Non-pigmented ciliary epithelial cell (primary cell): ENCODE results near the gene ZNF787.
A peak's percentile ranks its signal among the peaks of the same experiment; 100 is the strongest.

Source experiments
- DNase-seq: peaks from one replicate; pipeline ENCODE4 v3.0.0-alpha.2; 2010; ENCODE audit warnings: low read depth

The ZNF787 gene

DNA sequence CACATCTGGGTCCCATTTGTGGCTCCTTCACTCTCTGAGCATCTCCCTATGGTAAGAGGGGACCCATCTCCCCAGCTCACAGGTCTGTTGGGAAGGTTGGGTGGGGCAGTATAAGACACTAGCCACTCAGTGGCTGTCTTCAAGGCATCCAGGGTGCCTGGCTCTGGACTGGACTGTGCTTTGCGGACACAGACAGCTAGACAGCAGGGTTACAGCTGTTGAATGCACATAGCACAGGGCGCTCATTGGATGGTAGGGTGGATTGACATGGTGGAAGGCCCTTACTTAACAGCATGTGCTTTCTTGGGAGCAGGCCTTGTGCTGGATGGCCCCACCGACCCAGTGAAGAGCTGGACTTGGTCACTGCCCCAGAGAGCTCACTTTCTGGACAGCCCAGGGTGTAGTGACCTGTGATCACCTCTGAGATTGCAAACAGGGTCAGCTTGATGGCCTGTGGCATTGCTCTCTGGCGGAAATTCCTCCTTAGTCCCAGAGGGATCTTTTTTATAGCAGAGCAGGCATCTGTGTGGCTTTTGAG, 21.9 kb upstream of the ZNF787 start:
- DNase-seq, result no peak

GRCh38 chr19:56142087-56142787, 21.1 kb upstream of the ZNF787 start:
- DNase-seq, result no peak

GRCh38 chr19:56141417-56141993, 20.4 kb upstream of the ZNF787 start:
- DNase-seq, result no peak

- peak; percentile 99 for DNase-seq
Measured at GRCh38 chr19:56140583-56141416, 19.7 kb upstream of the ZNF787 start, which contains the start of gene ZNF444. Gene ZNF444 (plus strand): TSS chr19:56141287. CDS start chr19:56146912, 5,625 bp downstream.

DNA sequence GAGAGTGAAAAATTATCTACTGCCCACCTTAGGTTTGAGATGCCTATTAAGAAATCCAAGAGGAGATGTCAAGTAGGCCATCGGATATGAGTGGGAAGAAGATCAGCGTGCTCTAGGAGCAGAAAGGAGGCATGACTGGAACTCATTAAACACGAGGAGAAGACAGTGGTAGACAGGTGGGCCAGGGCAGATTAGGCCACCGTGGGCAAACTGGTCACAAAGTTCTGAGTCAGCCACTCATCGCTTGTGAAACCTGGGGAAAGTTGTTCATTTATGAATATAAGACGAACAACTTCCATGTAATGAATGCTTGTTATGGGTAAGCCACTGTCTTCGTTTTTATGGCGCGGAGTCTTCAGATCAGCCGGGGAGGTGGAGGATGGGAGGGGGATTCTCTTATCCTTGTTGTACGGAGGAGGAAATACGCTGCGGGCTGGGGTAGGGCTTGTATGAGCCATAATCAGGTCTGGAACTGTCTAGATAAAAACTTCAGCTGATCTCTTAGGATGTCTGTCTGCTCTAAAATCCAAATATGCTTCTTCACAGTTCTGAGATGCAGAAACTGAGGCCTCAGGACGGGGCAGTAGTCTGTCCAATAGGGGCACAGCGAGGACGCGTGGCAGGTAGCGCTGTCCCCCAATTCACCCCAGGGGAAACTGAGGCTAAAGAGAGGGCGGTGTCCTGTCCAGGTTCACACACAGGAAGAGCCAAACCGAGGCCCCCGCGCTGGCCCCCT, 18.9 kb upstream of the ZNF787 start:
- DNase-seq, result no peak

DNA sequence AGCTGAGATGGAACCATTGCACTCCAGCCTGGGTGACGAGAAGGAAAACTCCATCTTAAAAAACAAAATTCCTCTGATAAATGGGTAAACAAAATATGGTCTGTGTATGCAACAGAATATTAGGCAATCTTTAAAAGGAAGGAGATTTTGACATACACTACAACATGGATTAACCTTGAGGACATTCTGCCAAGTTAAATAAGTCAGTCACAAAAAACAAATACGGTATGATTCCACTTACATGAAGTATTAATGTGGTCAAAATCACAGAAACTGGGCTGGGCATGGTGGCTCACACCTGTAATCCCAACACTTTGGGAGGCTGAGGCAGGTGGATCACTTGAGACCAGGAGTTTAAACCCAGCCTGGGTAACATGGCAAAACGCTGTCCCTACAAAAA, 17.0 kb upstream of the ZNF787 start:
- DNase-seq, result no peak

DNA sequence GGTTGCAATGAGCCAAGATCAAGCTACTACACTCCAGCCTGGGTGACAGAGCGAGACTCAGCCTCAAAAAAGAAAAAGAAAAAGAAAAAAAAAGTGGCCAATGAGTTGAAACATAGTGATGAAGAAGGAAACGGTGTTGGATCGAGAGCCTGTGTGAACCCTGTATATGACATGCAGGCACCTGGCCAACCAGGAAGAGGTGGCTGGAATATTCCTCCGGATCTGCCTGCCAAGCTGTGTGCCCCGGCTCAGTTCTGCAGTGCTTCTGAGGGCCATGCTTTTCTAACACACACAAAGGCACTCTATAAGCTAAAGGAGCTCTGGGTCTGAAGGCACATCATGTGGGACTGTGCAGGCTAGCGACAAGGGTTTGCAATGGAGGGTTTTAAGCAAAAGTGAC, 16.3 kb upstream of the ZNF787 start:
- no peak for DNase-seq

GRCh38 chr19:56136362-56136761, 15.3 kb upstream of the ZNF787 start:
- DNase-seq, result no peak

DNA sequence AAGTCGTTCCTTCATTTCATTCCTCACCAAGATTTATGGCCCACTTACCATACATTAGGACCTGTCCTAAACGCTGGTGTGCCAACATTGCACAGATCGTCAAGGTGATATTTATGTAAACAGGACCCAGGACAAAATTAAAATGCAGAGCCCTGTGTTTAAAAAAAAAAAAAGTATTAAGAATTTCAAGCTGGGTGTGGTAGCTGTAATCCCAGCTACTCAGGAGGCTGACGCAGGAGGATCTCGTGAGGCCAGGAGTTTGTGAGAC, 13.5 kb upstream of the ZNF787 start:
- no peak for DNase-seq

DNA sequence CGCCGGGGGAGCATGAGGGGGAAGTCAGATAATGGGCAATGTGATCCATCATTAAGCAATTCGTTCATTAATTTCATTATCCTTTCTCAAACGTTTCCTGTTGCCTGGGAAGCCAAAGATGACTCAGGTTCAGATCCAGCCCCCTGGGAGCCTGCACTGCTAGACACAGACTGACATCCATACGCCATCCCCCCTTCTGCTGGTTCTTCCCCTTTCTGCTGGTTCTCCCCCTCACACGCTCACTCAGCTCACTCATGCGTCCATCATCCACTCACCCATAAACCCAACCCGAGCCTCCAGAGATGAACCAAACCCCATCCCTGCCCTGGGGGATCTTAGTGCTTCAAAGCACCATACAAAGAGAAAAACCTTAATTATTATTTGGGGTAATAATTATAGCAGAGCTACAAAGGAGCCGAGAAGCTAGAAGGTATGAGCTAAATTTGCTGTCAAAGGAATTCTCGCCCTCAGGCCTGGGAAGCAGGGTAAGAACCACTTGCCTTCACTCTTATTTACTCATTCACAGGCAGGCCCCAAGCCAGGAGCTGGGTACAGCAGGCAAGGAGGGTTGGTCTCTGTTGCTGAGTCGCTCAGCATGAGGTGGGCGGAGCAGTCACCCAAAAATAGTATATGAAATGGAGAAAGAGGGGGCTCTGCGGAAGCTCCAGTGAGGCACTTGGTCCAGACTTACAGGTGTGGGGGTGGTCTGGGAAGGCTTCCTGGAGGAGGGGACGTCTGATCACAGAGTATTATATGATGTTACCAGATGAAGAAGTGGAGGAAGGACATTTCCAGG, 13.0 kb upstream of the ZNF787 start:
- no peak for DNase-seq

DNA sequence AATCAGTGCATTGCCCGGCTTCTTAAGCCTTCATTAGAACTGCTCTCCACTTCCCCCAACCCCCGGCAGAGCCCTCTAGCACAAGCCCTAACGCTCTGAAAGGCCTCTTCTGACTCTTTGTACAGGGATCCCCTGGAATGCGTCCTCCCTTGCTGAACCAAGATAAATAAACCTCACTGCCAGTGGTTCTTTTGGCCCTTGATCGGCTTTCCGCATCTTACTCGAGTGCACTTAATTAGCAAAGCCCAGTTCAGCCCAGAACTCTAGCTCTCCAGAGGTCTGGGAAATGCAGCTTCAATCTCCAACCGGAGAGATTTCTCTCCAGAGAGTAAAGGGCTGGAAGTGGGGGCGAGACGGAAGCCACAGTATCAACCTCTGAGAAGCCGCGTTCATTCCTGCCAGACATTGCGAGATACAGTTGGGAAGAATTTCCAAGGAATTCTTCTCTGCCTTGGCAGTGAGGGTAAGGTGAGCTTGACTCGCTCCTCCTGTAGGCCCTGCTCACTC, 11.3 kb upstream of the ZNF787 start:
- no peak for DNase-seq

GRCh38 chr19:56131651-56132050, 10.6 kb upstream of the ZNF787 start:
- no peak for DNase-seq

DNA sequence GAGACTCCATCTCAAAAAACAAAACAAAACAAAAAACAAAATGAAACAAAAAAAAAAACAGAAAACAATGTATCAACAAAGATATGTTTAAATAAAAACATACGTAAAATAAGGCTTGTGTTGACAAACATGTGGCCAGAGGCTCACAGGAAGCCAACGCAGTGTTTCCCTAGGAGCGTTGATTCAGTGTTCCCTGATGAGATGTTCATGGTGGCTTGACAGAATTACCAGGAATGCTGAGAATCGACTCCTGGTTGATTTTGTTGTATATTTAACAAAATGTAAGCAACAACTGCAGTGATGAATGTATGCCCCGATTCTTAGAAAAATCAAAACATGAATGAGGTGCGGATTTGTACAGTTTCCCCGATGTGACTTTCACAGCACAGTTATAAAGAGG, 8.9 kb upstream of the ZNF787 start:
- no peak for DNase-seq

DNA sequence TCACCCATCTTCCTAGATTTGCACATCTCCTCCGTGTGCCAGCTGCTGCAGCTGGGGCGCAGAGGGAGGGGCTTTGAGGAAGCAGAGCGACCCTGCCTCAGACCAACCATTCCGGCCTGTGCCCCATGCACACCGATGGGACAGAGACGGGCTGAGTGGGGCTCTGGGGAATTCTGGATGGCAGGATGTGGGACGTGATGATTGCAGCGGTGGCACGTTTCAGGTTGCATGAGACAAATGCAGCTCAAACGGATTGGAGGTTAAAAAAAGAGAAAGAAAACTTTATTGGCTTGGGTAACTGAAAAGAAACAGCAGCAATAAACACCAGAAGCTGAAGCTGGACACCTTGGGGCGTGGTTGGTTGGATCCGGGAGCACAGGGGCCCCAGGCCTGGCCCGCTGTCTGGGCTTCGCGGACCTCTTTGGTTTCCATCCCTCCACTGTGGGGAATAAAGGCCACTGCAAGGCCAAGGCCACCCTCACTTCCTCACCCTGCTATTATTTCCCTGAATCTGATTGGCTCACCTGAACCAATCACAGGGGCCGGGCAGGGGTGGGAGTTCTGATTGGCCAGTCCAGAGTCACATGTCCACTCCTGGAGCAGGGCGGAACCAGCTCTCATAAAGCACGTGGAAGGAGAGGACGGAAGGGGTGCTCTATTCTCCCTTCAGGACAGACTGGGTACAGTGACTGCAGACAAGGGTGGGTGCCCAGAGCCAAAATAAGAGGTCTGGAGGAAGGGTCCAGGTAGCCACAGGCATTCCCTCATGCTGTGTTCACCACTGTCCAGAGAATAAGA, 6.1 kb upstream of the ZNF787 start:
- no peak for DNase-seq

DNA sequence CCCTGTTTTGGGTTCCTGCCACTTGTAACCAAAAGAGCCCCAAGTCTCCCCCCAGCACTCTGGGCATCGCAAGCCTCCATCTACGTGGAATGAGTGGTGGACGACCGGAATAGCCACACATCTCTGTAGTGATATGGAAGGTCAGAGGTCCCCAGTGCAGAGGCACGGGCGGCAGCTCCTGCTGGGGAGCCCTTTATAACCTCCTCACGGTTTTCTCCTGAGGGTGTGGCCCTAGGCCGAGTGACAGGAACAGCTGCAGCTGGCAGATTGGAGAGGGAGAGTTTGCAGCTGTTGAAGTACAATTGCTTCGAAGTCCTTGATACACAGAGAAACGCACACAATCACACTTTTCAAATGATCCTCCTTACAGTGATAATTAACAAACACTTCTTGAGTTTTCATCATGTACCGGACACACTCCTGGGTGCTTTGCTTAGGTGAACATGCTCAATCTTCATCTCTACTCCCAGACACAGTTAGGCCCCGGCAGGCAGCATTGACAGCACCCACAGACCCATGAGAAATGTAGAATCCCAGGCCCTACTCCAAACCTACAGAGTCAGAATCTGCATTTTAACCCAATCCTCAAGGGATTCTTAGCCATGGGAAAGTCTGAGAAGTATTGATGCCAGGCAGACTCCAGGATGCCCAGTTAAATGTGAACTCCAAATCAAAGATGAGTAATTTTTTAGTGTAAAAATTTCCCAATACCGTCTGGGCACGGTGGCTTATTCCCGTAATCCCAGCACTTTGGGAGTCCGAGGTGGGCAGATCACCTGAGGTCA, 4.9 kb upstream of the ZNF787 start:
- DNase-seq, result no peak

DNA sequence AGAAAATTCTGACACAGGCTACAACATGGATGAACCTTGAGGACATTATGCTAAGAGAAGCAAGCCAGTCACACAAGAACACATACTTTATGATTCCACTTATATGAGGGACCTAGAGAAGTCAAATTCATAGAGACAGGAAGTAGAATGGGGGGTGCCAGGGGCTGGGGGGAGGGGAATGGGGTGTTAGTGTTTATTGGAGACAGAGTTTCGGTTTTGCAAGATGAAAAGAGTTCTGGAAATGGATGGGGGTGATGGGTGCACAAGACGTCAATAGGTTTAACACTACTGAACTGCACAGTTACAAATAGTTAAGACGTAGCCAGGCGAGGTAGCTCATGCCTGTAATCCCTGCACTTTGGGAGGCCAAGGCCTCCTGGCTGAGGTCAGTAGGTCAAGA, 3.5 kb upstream of the ZNF787 start:
- no peak for DNase-seq

- DNase-seq, result no peak
Measured at GRCh38 chr19:56123266-56123891, 2.3 kb upstream of the ZNF787 start.

GRCh38 chr19:56120371-56121179, 520 bp downstream of the ZNF787 start:
- DNase-seq, result no peak
